GM23248 (cell line): ENCODE data around the gene MDGA2. TPM values are rescaled to one million over a fixed set of nuclear protein-coding genes. Genes with fewer than 3 reads are reported as not detected.

ENCODE experiments used
- DNase-seq: peaks from one replicate; pipeline ENCODE4 v3.0.0-alpha.2; 2015
- H2AFZ ChIP-seq: fragments of 200-600 bp; sonication (generic); 2 replicates; pipeline ENCODE4 v1.6.1; 2016; ENCODE audit warnings: antibody characterized with exemption
- H3F3A ChIP-seq: fragments of 200-600 bp; sonication (generic); 2 replicates; pipeline ENCODE4 v1.6.1; 2016; ENCODE audit warnings: mild to moderate bottlenecking, antibody characterized with exemption, mixed run types; ENCODE audit not compliant: insufficient read depth
- H3K27ac ChIP-seq: fragments of 200-600 bp; sonication (generic); 2 replicates; pipeline ENCODE4 v1.5.1; 2016; ENCODE audit warnings: mild to moderate bottlenecking
- H3K27me3 ChIP-seq: fragments of 200-600 bp; sonication (generic); replicated peaks from 2 replicates; pipeline ENCODE4 v1.6.1; 2016; ENCODE audit warnings: mild to moderate bottlenecking; ENCODE audit not compliant: insufficient read depth
- H3K36me3 ChIP-seq: fragments of 200-600 bp; sonication (generic); 2 replicates; pipeline ENCODE4 v1.6.1; 2016; ENCODE audit warnings: low read depth, mild to moderate bottlenecking
- H3K4me1 ChIP-seq: fragments of 200-600 bp; sonication (generic); 2 replicates; pipeline ENCODE4 v1.6.1; 2016; ENCODE audit warnings: mild to moderate bottlenecking; ENCODE audit not compliant: insufficient read depth
- H3K4me2 ChIP-seq: fragments of 200-600 bp; sonication (generic); one replicate; pipeline ENCODE4 v1.6.1; 2016; ENCODE audit warnings: mild to moderate bottlenecking; ENCODE audit not compliant: unreplicated experiment
- H3K4me3 ChIP-seq: fragments of 200-600 bp; sonication (generic); 2 replicates; pipeline ENCODE4 v1.5.1; 2016; ENCODE audit warnings: mild to moderate bottlenecking
- H3K79me2 ChIP-seq: fragments of 200-600 bp; sonication (generic); 2 replicates; pipeline ENCODE4 v1.6.1; 2016; ENCODE audit warnings: mild to moderate bottlenecking; ENCODE audit not compliant: insufficient read depth
- H3K9ac ChIP-seq: fragments of 200-600 bp; sonication (generic); 2 replicates; pipeline ENCODE4 v1.6.1; 2016; ENCODE audit warnings: mild to moderate bottlenecking
- H3K9me2 ChIP-seq: fragments of 200-600 bp; sonication (generic); 2 replicates; pipeline ENCODE4 v1.6.1; 2016; ENCODE audit warnings: mixed run types, mild to moderate bottlenecking, moderate library complexity; ENCODE audit not compliant: insufficient read depth
- H3K9me3 ChIP-seq: fragments of 200-600 bp; sonication (generic); one replicate; pipeline ENCODE4 v1.6.1; 2017; ENCODE audit warnings: low read depth
- H4K20me1 ChIP-seq: fragments of 200-600 bp; sonication (generic); 2 replicates; pipeline ENCODE4 v1.6.0; 2016; ENCODE audit not compliant: insufficient read depth
- EZH2 ChIP-seq: fragments of 200-600 bp; sonication (generic); IDR thresholded peaks from 2 replicates; pipeline ENCODE4 v1.6.1; 2018; ENCODE audit warnings: antibody characterized with exemption, mild to moderate bottlenecking; ENCODE audit not compliant: insufficient read depth, poor library complexity, severe bottlenecking
- EZH2phosphoT487 ChIP-seq: fragments of 200-600 bp; sonication (generic); IDR thresholded peaks from 2 replicates; pipeline ENCODE4 v1.6.1; 2018; ENCODE audit warnings: antibody characterized with exemption, moderate library complexity, mild to moderate bottlenecking, low read depth; ENCODE audit not compliant: insufficient read depth
- WGBS, 2 experiments: methylation state at CpG; one replicate each; pipeline ENCODE4 v1.1.6; 2015 to 2017; ENCODE audit warnings: low lambda C conversion rate in 2 of 2, low coverage in 1 of 2; ENCODE audit errors: missing lambda C conversion rate in 2 of 2; 5-methylcytosine and 5-hydroxymethylcytosine counted together
- in situ Hi-C: fragments of 300-500 bp; cut with MboI; formaldehyde crosslinking; loops from 2 replicates; pipeline ENCODE4 v1.15.0; 2020
- polyA plus RNA-seq: library from polyadenylated mRNA; unstranded; fragments of >200 nt; fragmentation: Nextera tagmentation; extraction: Ambion mirVana; gene quantifications from 2 replicates; pipeline ENCODE4 v1.2.1, GENCODE V29; 2016
- total RNA-seq: library from RNA; depleted of rRNA; stranded (reverse); fragments of >200 nt; shearing (Covaris generic); gene quantifications from 2 replicates; pipeline ENCODE4 v1.2.3, GENCODE V29; 2014

Gene MDGA2
- total and polyA plus RNA-seq, 2 experiments from 2014 or later, result not detected

DNA sequence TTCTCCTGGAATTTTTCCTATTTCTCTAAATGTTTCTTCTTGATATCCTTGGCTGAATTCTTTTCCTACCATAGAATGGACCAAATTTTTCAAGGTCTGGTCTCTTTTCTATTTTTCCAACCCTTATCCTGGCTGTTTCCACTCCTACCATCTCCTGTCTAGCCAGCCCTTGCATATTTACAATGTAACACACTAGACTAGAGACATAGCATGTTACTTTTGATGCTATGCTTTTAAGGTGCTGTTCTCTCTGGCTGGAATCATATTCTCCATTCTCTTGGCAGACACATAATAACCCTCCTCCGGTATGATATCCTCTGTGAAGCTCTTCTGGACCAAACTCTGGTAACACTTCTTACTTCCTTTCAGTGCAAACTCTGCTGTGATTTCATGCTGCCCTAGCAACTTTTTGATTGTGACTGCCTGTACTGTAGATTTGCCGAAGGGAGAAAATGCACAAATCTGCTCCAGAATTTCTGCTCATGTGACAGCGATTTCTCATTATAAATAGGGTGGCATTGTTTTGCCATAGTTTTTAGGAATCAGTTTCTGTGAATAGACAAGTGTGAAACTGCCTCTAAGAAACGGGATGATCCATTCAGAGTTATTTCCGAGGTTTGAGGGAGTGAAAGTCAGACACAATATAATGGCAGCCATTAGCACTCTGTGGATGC is 284.4 kb downstream of the MDGA2 start:
- WGBS, 2 experiments, result 17 to 18% methylated on average over 5 of the region's 5 CpGs
- H3K4me3 ChIP-seq, result no peak overlapping the region
- in situ Hi-C loops, result no loop called here

DNA sequence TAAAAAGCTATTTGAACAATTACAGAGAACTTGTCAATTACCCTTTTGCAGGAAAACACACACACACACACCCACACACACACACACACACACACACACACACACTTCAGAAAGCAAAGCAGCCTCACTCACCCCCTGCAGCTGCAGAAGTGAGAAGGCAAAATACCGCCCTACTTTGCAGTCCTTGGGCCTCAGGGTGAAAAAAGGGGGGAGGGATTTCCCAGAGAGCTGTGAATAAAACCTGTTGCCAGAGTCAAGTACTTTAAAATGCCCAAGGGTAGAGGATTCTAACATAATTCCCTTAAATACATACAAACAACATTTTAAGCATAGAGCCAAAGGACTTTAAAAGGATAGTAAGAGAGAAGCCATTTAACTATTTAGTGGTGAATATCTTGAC is 285.9 kb downstream of the MDGA2 start:
- in situ Hi-C loops, result no loop called here
- Histone ChIP-seq H3K27ac (no peak overlapping the region), H4K20me1 (no peaks in the 10 kb centered on the region), H3K4me2 (no peak overlapping the region), H3F3A (no peaks in the 10 kb centered on the region), H3K9me3 (no peaks in the 10 kb centered on the region), H3K9ac (no peak overlapping the region), H3K9me2 (no peaks in the 10 kb centered on the region), H3K36me3 (no peaks in the 10 kb centered on the region), H3K4me3 (no peak overlapping the region), H2AFZ (no peak overlapping the region), H3K4me1 (no peaks in the 10 kb centered on the region), H3K27me3 (no peaks in the 10 kb centered on the region), H3K79me2 (no peaks in the 10 kb centered on the region)
- WGBS, 2 experiments, result 18 to 28% methylated on average over 1 of the region's 1 CpG
- TF ChIP-seq EZH2, result no peak
- no peak for TF ChIP-seq EZH2phosphoT487
- no peak for DNase-seq

More for the DNA sequence above, 284.4 kb downstream of the MDGA2 start:
- Histone ChIP-seq H3K4me2 (no peak overlapping the region), H3K27ac (no peak overlapping the region), H3K27me3 (no peaks in the 10 kb centered on the region), H4K20me1 (no peaks in the 10 kb centered on the region), H2AFZ (no peak overlapping the region), H3K4me1 (no peaks in the 10 kb centered on the region), H3K9me2 (no peaks in the 10 kb centered on the region), H3K79me2 (no peaks in the 10 kb centered on the region), H3K36me3 (no peaks in the 10 kb centered on the region), H3F3A (no peaks in the 10 kb centered on the region), H3K9me3 (no peaks in the 10 kb centered on the region), H3K9ac (no peak overlapping the region)
- no peak for DNase-seq
- TF ChIP-seq EZH2 (no peak), EZH2phosphoT487 (no peak)

DNA sequence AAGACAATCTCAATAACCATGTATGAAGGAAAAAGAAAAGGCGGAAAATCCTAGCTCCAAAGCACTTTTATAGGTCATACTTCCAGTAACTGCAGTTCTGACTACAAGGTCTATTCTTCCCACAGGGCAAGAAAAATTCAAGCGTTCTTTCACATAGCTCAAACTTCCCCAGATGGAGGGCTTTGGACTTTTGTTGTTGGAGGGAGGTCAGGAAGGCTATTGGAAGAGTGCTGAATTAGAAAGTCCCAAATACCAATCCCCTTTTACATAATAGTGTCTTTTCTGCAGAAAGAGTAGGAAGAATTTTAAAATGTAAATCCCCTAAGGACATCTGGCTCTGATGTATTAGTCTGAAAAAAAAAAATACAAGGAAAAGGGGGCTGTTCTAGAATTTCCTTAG is 309.4 kb downstream of the MDGA2 start:
- H4K20me1 ChIP-seq, result no peaks in the 10 kb centered on the region
- H3K4me3 ChIP-seq, result no peak overlapping the region
- DNase-seq, result no peak
- H2AFZ ChIP-seq, result no peak overlapping the region
- in situ Hi-C loops, result no loop called here
- no peaks in the 10 kb centered on the region for H3K9me3 ChIP-seq
- 19 to 26% methylated on average over 2 of the region's 2 CpGs for WGBS, 2 experiments
- no peak overlapping the region for H3K27ac ChIP-seq
- no peak overlapping the region for H3K4me2 ChIP-seq
- no peak for TF ChIP-seq EZH2phosphoT487
- TF ChIP-seq EZH2, result no peak
- H3K27me3 ChIP-seq, result no peaks in the 10 kb centered on the region
- no peak overlapping the region for H3K9ac ChIP-seq
- no peaks in the 10 kb centered on the region for H3K36me3 ChIP-seq
- H3F3A ChIP-seq, result no peaks in the 10 kb centered on the region
- no peaks in the 10 kb centered on the region for H3K9me2 ChIP-seq
- H3K4me1 ChIP-seq, result no peaks in the 10 kb centered on the region
- no peaks in the 10 kb centered on the region for H3K79me2 ChIP-seq

DNA sequence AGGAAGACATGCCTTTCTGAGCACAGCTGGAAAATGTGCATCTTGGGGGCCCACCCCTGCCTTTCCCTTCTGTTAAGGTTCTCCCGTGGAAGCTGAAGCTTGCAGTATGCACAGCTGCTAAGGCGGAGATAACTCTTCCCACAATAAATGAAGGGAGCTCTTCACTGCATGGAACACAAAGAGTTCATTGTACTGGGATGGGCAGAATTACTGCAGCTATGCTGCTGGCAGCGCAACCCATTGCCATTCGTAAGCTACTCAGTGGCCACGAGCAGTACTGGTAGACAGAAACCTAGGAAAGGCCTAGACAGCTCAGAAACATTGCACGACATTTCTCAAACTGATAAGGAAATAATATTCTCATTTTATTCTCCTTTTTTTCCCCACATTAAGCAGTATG is 310.2 kb downstream of the MDGA2 start:
- no peak overlapping the region for H3K4me2 ChIP-seq
- TF ChIP-seq EZH2, result no peak
- TF ChIP-seq EZH2phosphoT487, result no peak
- H2AFZ ChIP-seq, result no peak overlapping the region
- no peaks in the 10 kb centered on the region for H3K79me2 ChIP-seq
- no peaks in the 10 kb centered on the region for H4K20me1 ChIP-seq
- H3K36me3 ChIP-seq, result no peaks in the 10 kb centered on the region
- in situ Hi-C loops, result no loop called here
- WGBS, 2 experiments, result 39 to 47% methylated on average over 6 of the region's 6 CpGs
- H3K9me3 ChIP-seq, result no peaks in the 10 kb centered on the region
- H3K4me1 ChIP-seq, result no peaks in the 10 kb centered on the region
- no peak overlapping the region for H3K9ac ChIP-seq
- H3K27ac ChIP-seq, result no peak overlapping the region
- no peaks in the 10 kb centered on the region for H3K27me3 ChIP-seq
- no peaks in the 10 kb centered on the region for H3F3A ChIP-seq
- no peak overlapping the region for H3K4me3 ChIP-seq
- DNase-seq, result no peak
- H3K9me2 ChIP-seq, result no peaks in the 10 kb centered on the region

DNA sequence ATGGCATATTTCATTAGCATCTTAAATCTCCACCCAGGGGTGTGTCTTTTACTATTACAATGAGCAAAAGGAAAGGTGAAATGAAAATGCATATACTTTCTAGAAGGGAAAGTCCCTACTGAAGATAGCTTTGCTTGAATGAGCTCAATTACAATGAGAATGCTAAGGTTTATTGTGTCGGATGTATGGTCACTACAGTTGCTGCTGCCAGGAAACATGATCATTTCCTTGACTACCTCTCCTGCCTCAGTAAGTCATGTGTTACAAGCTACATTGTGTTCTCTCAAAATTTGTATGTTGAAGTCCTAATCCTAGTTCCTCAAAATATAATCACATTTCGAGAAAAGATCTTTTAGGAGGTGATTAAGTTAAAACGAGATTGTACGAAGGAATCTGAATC is 322.2 kb downstream of the MDGA2 start:
- no peak overlapping the region for H2AFZ ChIP-seq
- no peaks in the 10 kb centered on the region for H3K27me3 ChIP-seq
- no peaks in the 10 kb centered on the region for H4K20me1 ChIP-seq
- H3K4me2 ChIP-seq, result no peak overlapping the region
- no peak overlapping the region for H3K27ac ChIP-seq
- no peaks in the 10 kb centered on the region for H3K9me2 ChIP-seq
- no peaks in the 10 kb centered on the region for H3K79me2 ChIP-seq
- no peak for TF ChIP-seq EZH2
- TF ChIP-seq EZH2phosphoT487, result no peak
- in situ Hi-C loops, result no loop called here
- no peaks in the 10 kb centered on the region for H3K9me3 ChIP-seq
- H3F3A ChIP-seq, result no peaks in the 10 kb centered on the region
- no peak for DNase-seq
- 20 to 29% methylated on average over 4 of the region's 4 CpGs for WGBS, 2 experiments
- no peak overlapping the region for H3K9ac ChIP-seq
- H3K4me3 ChIP-seq, result no peak overlapping the region
- H3K36me3 ChIP-seq, result no peaks in the 10 kb centered on the region
- no peaks in the 10 kb centered on the region for H3K4me1 ChIP-seq
